Ovary (tissue), 3 donors: Measurements from ENCODE around the gene PNMA8B.

Source experiments
- CTCF ChIP-seq, 3 donors: fragments of 450-650 bp in 2 of 3; fragments of 200-600 bp in 1 of 3; IDR thresholded peaks; one replicate each; pipeline versions ENCODE4 v1.5.1 to v1.8.0; 2016 to 2022; ENCODE audit warnings: antibody characterized with exemption in 3 of 3, mild to moderate bottlenecking in 1 of 3
- EP300 ChIP-seq: sonication (generic); formaldehyde crosslinking; IDR thresholded peaks from one replicate; pipeline ENCODE4 v1.6.1; 2017; ENCODE audit warnings: antibody characterized with exemption
- POLR2A ChIP-seq: fragments of 450-650 bp; IDR thresholded peaks from one replicate; pipeline ENCODE4 v1.6.1; 2017; ENCODE audit warnings: antibody characterized with exemption, mild to moderate bottlenecking, moderate library complexity
- donor health status: DM: no; HTN: no; CAD: no.

GRCh38 chr19:46454244-46454643, 41.4 kb downstream of the PNMA8B start:
- TF ChIP-seq EP300 (no peak), CTCF (IDR thresholded peaks at IDR 0.05) (no peak), POLR2A (no peak)
